AG04449 (cell line): ENCODE data around the gene MPO.
A peak's percentile ranks its signal among the peaks of the same experiment; 100 is the strongest.

Source experiments
- CTCF ChIA-PET: fragments of 350-600 bp; formaldehyde crosslinking; extraction: SDS; loops from one replicate; lab custom pipeline; 2021; ENCODE audit warnings: antibody characterized with exemption; lab: Yijun Ruan, JAX
- POLR2A ChIA-PET: fragments of 400-600, 350-600 bp; formaldehyde crosslinking; extraction: SDS; loops from one replicate; lab custom pipeline; 2020; ENCODE audit warnings: antibody characterized with exemption, inconsistent platforms; lab: Yijun Ruan, JAX
- DNase-seq: peaks from one replicate; pipeline ENCODE4 v3.0.0-alpha.2; 2010; ENCODE audit warnings: low read depth, low spot score
- H3K4me3 ChIP-seq: 2 replicates; pipeline ENCODE4 v1.5.1; 2011; ENCODE audit warnings: low read depth, mild to moderate bottlenecking, control low read depth, low read length
- TF ChIP-seq, protein P1 (sequence below): IDR thresholded peaks from one replicate; pipeline ENCODE4 v1.5.1; 2011; ENCODE audit warnings: mild to moderate bottlenecking, moderate library complexity, low read length, control low read depth, inconsistent platforms; ENCODE audit not compliant: insufficient read depth; ENCODE audit errors: missing control alignments

MPO gene

DNA sequence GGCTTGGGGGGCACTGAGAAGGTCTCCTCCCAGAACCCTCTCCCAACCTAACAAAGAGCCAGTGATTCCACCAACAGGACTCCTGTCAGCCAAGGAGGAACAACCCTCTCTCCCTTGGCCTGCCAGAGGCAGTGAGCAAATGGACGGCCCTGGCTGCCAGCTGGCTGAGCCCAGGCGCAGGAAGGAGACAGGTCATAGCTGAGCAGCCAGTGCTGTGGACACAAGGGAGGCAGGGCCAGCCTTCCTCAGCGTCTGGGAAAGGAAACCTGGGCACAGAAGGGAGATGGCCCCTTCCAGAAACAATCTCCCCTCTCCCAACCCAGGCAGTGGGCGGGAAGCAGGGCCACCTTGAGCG lies 2.1 kb downstream of the MPO start:
- no peak for DNase-seq
- CTCF ChIA-PET, result no interaction called here
- H3K4me3 ChIP-seq, result no peak overlapping the region
- POLR2A ChIA-PET, result no interaction called here
- TF ChIP-seq, protein P1, sequence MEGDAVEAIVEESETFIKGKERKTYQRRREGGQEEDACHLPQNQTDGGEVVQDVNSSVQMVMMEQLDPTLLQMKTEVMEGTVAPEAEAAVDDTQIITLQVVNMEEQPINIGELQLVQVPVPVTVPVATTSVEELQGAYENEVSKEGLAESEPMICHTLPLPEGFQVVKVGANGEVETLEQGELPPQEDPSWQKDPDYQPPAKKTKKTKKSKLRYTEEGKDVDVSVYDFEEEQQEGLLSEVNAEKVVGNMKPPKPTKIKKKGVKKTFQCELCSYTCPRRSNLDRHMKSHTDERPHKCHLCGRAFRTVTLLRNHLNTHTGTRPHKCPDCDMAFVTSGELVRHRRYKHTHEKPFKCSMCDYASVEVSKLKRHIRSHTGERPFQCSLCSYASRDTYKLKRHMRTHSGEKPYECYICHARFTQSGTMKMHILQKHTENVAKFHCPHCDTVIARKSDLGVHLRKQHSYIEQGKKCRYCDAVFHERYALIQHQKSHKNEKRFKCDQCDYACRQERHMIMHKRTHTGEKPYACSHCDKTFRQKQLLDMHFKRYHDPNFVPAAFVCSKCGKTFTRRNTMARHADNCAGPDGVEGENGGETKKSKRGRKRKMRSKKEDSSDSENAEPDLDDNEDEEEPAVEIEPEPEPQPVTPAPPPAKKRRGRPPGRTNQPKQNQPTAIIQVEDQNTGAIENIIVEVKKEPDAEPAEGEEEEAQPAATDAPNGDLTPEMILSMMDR, result no peak

- TF ChIP-seq, protein P1, result no peak
Observed at GRCh38 chr17:58277802-58278595, 2.7 kb downstream of the MPO start.

GRCh38 chr17:58277107-58277801 lies 3.5 kb downstream of the MPO start:
- TF ChIP-seq, protein P1, result peak; percentile 15
- H3K4me3 ChIP-seq, result no peak overlapping the region
- ChIA-PET POLR2A (no interaction called here), CTCF (interaction anchor here (1.8 to 2.1 kb wide), 2 partner anchors 9 to 28 kb away, joined by 5 to 6 read pairs; no protein-coding TSS in a partner anchor)
- DNase-seq, result no peak

More at GRCh38 chr17:58277802-58278595, 2.7 kb downstream of the MPO start:
- CTCF ChIA-PET, result no interaction called here
- no peak for DNase-seq
- POLR2A ChIA-PET, result no interaction called here
- H3K4me3 ChIP-seq, result no peak overlapping the region

GRCh38 chr17:58276423-58276822 lies 4.3 kb downstream of the MPO start:
- POLR2A ChIA-PET, result no interaction called here
- TF ChIP-seq, protein P1, result no peak
- CTCF ChIA-PET, result interaction anchor here (1.3 to 2.1 kb wide), 4 partner anchors 8 to 27 kb away, joined by 3 to 6 read pairs (median 4); no protein-coding TSS in a partner anchor
- DNase-seq, result no peak
- no peak overlapping the region for H3K4me3 ChIP-seq

DNA sequence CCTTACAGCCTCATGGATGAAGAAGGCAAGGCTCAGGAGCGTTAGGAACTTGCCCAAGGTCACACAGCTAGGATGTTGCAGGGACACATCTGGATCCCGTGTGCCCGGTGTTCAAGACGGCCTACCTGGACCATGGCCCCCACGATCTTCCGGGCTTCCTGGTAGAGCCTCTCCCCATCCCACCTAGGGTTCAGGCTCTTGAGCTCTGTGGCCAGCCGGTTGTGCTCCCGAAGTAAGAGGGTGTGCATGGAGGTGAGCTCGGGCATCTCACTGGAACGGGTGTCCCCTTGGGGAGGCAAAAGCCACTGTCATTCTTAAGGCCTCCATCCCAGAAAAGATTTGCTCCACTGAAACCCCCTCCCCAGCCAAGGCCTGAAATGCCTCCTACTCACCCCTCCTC lies 5.3 kb downstream of the MPO start:
- CTCF ChIA-PET, result interaction anchor here (0.7 to 2.1 kb wide), 6 partner anchors 7 to 75 kb away, joined by 3 to 6 read pairs (median 3); no protein-coding TSS in a partner anchor

More for the DNA sequence above, 5.3 kb downstream of the MPO start:
- TF ChIP-seq, protein P1, result no peak
- POLR2A ChIA-PET, result no interaction called here
- no peak overlapping the region for H3K4me3 ChIP-seq
- no peak for DNase-seq
